Tibial nerve (tissue), 4 donors: ENCODE results near the gene DAB1. TPM values are rescaled to one million over a fixed set of nuclear protein-coding genes. Genes with fewer than 3 reads are reported as not detected.

Experiments used
- DNase-seq, 2 donors: peaks; one replicate each; pipeline ENCODE4 v3.0.0-alpha.2; 2019; ENCODE audit warnings: low spot score in 2 of 2
- H3K27ac ChIP-seq, 4 donors: fragments of 200-600 bp; sonication (generic) in 3 of 4; one replicate each; pipeline ENCODE4 v1.5.1; 2017 to 2019; ENCODE audit warnings: mild to moderate bottlenecking in 1 of 4
- H3K27me3 ChIP-seq, 2 donors: fragments of 200-600 bp; sonication (generic) in 1 of 2; one replicate each; pipeline versions ENCODE4 v1.5.1 to v1.6.0; 2017 to 2019
- H3K36me3 ChIP-seq, 3 donors: fragments of 200-600 bp; sonication (generic); one replicate each; pipeline ENCODE4 v1.5.1; 2018 to 2019
- H3K4me1 ChIP-seq, 4 donors: fragments of 200-600 bp; sonication (generic) in 3 of 4; one replicate each; pipeline ENCODE4 v1.5.1; 2017 to 2019
- H3K4me3 ChIP-seq, 4 donors: fragments of 200-600 bp; sonication (generic) in 3 of 4; one replicate each; pipeline ENCODE4 v1.5.1; 2017 to 2019; ENCODE audit warnings: mild to moderate bottlenecking in 1 of 4, moderate library complexity in 1 of 4
- H3K9me3 ChIP-seq, 4 donors: fragments of 200-600 bp; sonication (generic) in 3 of 4; one replicate each; pipeline ENCODE4 v1.5.1; 2017 to 2019
- EP300 ChIP-seq, 2 donors: sonication (generic); formaldehyde crosslinking; IDR thresholded peaks; one replicate each; pipeline ENCODE4 v1.6.1; 2017; ENCODE audit warnings: antibody characterized with exemption in 2 of 2, mild to moderate bottlenecking in 1 of 2
- POLR2A ChIP-seq, 2 donors: fragments of 450-650 bp; IDR thresholded peaks; one replicate each; pipeline ENCODE4 v1.6.1; 2017; ENCODE audit warnings: antibody characterized with exemption in 2 of 2, mild to moderate bottlenecking in 2 of 2, moderate library complexity in 2 of 2
- WGBS, 2 donors: methylation state at CpG; one replicate each; pipeline ENCODE4 v1.1.5; 2018; 5-methylcytosine and 5-hydroxymethylcytosine counted together
- total RNA-seq, 4 donors: library from RNA; depleted of rRNA; stranded (reverse); fragments of >200 nt; gene quantifications; one replicate each; pipeline ENCODE4 v1.1.0, GENCODE V29; 2016
- TF ChIP-seq, protein P1 (sequence below), 5 experiments: fragments of 200-600 bp in 3 of 5; fragments of 450-650 bp in 2 of 5; sonication (generic) in 3 of 5; IDR thresholded peaks; one replicate each; pipeline ENCODE4 v1.5.1; 2016 to 2019; ENCODE audit warnings: antibody characterized with exemption in 5 of 5, mild to moderate bottlenecking in 3 of 5, moderate library complexity in 2 of 5

The DAB1 gene
- total RNA-seq, 4 donors from 2014 or later = 4.0 to 8.3 (median 4.4) TPM

GRCh38 chr1:57276918-57277317, 146.9 kb downstream of the DAB1 start:
- H3K4me1 ChIP-seq = no peaks in the 10 kb centered on the region
- no peak overlapping the region for H3K4me3 ChIP-seq
- no peak overlapping the region for H3K27ac ChIP-seq
- no peaks in the 10 kb centered on the region for H3K36me3 ChIP-seq
- WGBS, 2 donors = 84 to 94% methylated on average over 5 of the region's 5 CpGs
- no peak for DNase-seq
- no peaks in the 10 kb centered on the region for H3K9me3 ChIP-seq
- no peaks in the 10 kb centered on the region for H3K27me3 ChIP-seq
- no peak for TF ChIP-seq EP300 (IDR thresholded peaks at IDR 0.05)
- TF ChIP-seq, protein P1, sequence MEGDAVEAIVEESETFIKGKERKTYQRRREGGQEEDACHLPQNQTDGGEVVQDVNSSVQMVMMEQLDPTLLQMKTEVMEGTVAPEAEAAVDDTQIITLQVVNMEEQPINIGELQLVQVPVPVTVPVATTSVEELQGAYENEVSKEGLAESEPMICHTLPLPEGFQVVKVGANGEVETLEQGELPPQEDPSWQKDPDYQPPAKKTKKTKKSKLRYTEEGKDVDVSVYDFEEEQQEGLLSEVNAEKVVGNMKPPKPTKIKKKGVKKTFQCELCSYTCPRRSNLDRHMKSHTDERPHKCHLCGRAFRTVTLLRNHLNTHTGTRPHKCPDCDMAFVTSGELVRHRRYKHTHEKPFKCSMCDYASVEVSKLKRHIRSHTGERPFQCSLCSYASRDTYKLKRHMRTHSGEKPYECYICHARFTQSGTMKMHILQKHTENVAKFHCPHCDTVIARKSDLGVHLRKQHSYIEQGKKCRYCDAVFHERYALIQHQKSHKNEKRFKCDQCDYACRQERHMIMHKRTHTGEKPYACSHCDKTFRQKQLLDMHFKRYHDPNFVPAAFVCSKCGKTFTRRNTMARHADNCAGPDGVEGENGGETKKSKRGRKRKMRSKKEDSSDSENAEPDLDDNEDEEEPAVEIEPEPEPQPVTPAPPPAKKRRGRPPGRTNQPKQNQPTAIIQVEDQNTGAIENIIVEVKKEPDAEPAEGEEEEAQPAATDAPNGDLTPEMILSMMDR (IDR thresholded peaks at IDR 0.05) = no peak
- no peak for TF ChIP-seq POLR2A (IDR thresholded peaks at IDR 0.05)

GRCh38 chr1:57272601-57273000, 151.3 kb downstream of the DAB1 start:
- DNase-seq = no peak
- Histone ChIP-seq H3K4me3 (no peak overlapping the region), H3K36me3 (no peaks in the 10 kb centered on the region), H3K27me3 (no peaks in the 10 kb centered on the region), H3K27ac (no peak overlapping the region), H3K9me3 (no peaks in the 10 kb centered on the region), H3K4me1 (no peaks in the 10 kb centered on the region)
- no peak for TF ChIP-seq POLR2A (IDR thresholded peaks at IDR 0.05)
- no peak for TF ChIP-seq EP300 (IDR thresholded peaks at IDR 0.05)
- TF ChIP-seq, protein P1 (IDR thresholded peaks at IDR 0.05) = no peak
- WGBS, 2 donors = 75 to 86% methylated on average over 2 of the region's 2 CpGs

GRCh38 chr1:57272150-57272549, 151.7 kb downstream of the DAB1 start:
- WGBS, 2 donors = 83 to 91% methylated on average over 2 of the region's 2 CpGs

DNA sequence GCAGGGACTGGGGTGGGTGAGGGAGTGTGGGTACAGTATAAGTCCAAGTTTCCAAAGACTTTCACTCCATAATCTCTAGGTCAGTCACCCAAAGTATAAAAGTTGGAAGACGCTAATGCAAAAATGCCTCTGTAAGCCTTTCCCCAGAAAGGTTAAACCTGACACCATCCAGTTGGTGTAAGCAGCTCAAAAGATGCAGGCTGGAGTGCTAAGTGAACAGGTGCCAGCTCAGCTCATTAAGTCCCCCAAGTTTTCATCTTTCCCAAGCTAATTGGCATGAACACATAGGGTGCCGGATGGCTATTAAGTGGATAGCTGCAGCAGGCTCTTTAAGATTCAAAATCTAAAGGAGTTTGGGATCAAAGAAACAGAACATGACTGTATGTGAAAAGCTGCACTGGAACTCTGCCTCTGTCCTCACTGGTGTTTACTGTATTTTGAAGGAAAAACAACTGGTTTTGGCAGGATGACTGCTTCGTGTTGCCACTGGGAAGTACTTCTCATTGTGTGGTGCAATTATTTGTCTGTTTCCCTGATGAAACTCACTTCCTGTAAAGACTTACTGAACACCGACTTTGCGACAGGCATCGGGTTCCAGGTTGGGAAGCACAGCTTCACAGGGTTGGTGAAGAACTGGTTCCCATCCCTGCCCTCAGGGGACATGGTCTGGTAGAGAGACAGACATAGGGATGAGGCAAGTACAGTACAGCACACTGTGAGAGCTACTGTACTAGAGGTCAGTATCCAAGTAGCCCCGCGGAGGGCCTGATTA, 152.7 kb downstream of the DAB1 start:
- H3K9me3 ChIP-seq = no peaks in the 10 kb centered on the region
- no peaks in the 10 kb centered on the region for H3K4me1 ChIP-seq
- no peak for DNase-seq
- WGBS, 2 donors = 79 to 83% methylated on average over 8 of the region's 8 CpGs
- no peaks in the 10 kb centered on the region for H3K36me3 ChIP-seq
- no peak overlapping the region for H3K27ac ChIP-seq
- no peaks in the 10 kb centered on the region for H3K27me3 ChIP-seq
- TF ChIP-seq, protein P1 (IDR thresholded peaks at IDR 0.05) = no peak
- TF ChIP-seq POLR2A (IDR thresholded peaks at IDR 0.05) = no peak
- TF ChIP-seq EP300 (IDR thresholded peaks at IDR 0.05) = no peak
- H3K4me3 ChIP-seq = no peak overlapping the region

More at GRCh38 chr1:57272150-57272549, 151.7 kb downstream of the DAB1 start:
- H3K4me3 ChIP-seq = no peak overlapping the region
- H3K27ac ChIP-seq = no peak overlapping the region
- no peaks in the 10 kb centered on the region for H3K27me3 ChIP-seq
- H3K9me3 ChIP-seq = no peaks in the 10 kb centered on the region
- no peaks in the 10 kb centered on the region for H3K36me3 ChIP-seq
- DNase-seq = no peak
- TF ChIP-seq POLR2A (IDR thresholded peaks at IDR 0.05) (no peak), EP300 (IDR thresholded peaks at IDR 0.05) (no peak)
- TF ChIP-seq, protein P1 (IDR thresholded peaks at IDR 0.05) = no peak
- H3K4me1 ChIP-seq = no peaks in the 10 kb centered on the region

DNA sequence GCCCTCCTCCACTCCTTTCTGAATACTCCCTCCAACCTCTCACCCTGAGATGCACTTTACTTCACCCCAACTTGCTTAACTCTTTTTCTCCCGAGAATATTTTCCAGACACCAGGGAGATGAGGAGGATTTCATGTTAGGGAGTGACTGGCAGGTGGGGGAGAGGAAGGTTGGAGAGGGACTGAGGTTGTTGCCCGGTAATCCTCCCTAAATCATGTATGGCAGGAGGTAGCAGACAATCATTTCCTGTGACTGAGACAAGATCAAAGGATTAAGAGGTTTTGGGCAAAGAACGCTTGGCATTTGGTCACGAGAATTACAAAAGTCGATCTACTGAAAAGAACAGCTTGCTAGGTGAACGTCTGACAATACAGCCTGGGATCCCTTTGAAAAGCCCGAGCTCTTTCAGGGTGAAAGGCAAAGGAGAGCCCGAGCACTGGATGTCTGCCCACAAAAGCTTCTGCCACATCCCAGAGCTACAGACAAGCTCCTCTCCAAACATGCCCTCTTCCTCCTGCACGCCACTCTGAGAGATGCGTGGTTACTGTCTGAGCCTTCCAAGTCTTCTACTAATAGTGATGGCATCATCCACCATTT, 154.1 kb downstream of the DAB1 start:
- no peak for TF ChIP-seq EP300 (IDR thresholded peaks at IDR 0.05)
- TF ChIP-seq POLR2A (IDR thresholded peaks at IDR 0.05) = no peak
- TF ChIP-seq, protein P1 (IDR thresholded peaks at IDR 0.05) = no peak
- WGBS, 2 donors = 55 to 67% methylated on average over 10 of the region's 10 CpGs
- DNase-seq = no peak

More for the DNA sequence above, 154.1 kb downstream of the DAB1 start:
- H3K4me3 ChIP-seq = no peak overlapping the region
- no peaks in the 10 kb centered on the region for H3K36me3 ChIP-seq
- no peak overlapping the region for H3K27ac ChIP-seq
- no peaks in the 10 kb centered on the region for H3K4me1 ChIP-seq
- no peaks in the 10 kb centered on the region for H3K9me3 ChIP-seq
- H3K27me3 ChIP-seq = no peaks in the 10 kb centered on the region
